Thoracic aorta (tissue), 2 donors: ENCODE measurements around the gene F2R. TPM values are rescaled to one million over a fixed set of nuclear protein-coding genes. Genes with fewer than 3 reads are reported as not detected.

ENCODE experiments used
- ATAC-seq: fragments of 150-250 bp; one replicate; pipeline ENCODE4 v1.8.0; 2017; ENCODE audit warnings: low read depth; ENCODE audit not compliant: insufficient number of reproducible peaks, low FRiP score
- DNase-seq: peaks from one replicate; pipeline ENCODE4 v3.0.0-alpha.2; 2020; ENCODE audit warnings: low spot score
- H3K27ac ChIP-seq, 2 donors: fragments of 200-600 bp; sonication (generic); 1 replicate in 1 of 2; 2 replicates in 1 of 2; pipeline ENCODE4 v1.5.1; 2016; ENCODE audit warnings: mild to moderate bottlenecking in 2 of 2, moderate library complexity in 2 of 2
- H3K27me3 ChIP-seq: fragments of 200-600 bp; sonication (generic); replicated peaks from 2 replicates; pipeline ENCODE4 v1.6.0; 2016; ENCODE audit warnings: mild to moderate bottlenecking; ENCODE audit not compliant: insufficient read depth
- H3K36me3 ChIP-seq: fragments of 200-600 bp; sonication (generic); one replicate; pipeline ENCODE4 v1.5.1; 2016
- H3K4me1 ChIP-seq, 2 donors: fragments of 200-600 bp; sonication (generic); 1 replicate in 1 of 2; 2 replicates in 1 of 2; pipeline versions ENCODE4 v1.5.1 to v1.6.0; 2016; ENCODE audit warnings: low read depth in 2 of 2, mild to moderate bottlenecking in 1 of 2; ENCODE audit not compliant: control insufficient read depth in 1 of 2
- H3K4me3 ChIP-seq: fragments of 200-600 bp; sonication (generic); 2 replicates; pipeline ENCODE4 v1.5.1; 2016; ENCODE audit warnings: mild to moderate bottlenecking
- H3K9me3 ChIP-seq: fragments of 200-600 bp; sonication (generic); 2 replicates; pipeline ENCODE4 v1.5.1; 2016
- total RNA-seq, 2 donors: library from RNA; depleted of rRNA; stranded (reverse); fragments of >200 nt; gene quantifications; one replicate each; pipeline versions ENCODE4 v1.1.0 to v1.2.3, GENCODE V29; 2016
- TF ChIP-seq, protein P1 (sequence below): fragments of 200-600 bp; sonication (generic); IDR thresholded peaks from one replicate; pipeline ENCODE4 v1.5.1; 2019; ENCODE audit warnings: antibody characterized with exemption

The F2R gene
- total RNA-seq, 2 donors from 2014 or later = 96.4 to 240 TPM

DNA sequence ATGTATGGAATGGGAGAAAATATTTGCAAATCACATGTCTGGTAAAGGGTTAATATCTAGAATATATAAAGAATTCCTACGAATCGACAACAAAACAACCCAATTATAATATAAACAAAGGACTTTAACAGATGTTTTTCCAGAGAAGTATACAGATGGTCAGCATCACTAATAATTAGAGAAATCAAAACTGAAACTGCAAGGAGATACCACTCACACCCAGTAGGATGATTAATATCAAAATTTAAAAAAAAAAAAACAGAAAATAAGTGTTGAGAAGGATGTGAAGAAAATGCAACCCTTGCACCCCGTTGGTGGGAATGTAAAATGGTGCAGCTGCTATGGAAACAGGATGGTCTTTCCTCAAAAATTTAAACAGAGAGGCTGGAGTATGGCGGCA, 34.6 kb upstream of the F2R start:
- Histone ChIP-seq H3K9me3 (no peaks in the 10 kb centered on the region), H3K4me1 (no peaks in the 10 kb centered on the region), H3K36me3 (no peaks in the 10 kb centered on the region), H3K27me3 (no peaks in the 10 kb centered on the region), H3K27ac (no peak overlapping the region), H3K4me3 (no peak overlapping the region)
- TF ChIP-seq, protein P1, sequence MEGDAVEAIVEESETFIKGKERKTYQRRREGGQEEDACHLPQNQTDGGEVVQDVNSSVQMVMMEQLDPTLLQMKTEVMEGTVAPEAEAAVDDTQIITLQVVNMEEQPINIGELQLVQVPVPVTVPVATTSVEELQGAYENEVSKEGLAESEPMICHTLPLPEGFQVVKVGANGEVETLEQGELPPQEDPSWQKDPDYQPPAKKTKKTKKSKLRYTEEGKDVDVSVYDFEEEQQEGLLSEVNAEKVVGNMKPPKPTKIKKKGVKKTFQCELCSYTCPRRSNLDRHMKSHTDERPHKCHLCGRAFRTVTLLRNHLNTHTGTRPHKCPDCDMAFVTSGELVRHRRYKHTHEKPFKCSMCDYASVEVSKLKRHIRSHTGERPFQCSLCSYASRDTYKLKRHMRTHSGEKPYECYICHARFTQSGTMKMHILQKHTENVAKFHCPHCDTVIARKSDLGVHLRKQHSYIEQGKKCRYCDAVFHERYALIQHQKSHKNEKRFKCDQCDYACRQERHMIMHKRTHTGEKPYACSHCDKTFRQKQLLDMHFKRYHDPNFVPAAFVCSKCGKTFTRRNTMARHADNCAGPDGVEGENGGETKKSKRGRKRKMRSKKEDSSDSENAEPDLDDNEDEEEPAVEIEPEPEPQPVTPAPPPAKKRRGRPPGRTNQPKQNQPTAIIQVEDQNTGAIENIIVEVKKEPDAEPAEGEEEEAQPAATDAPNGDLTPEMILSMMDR = no peak
- ATAC-seq (no peak), DNase-seq (no peak)

DNA sequence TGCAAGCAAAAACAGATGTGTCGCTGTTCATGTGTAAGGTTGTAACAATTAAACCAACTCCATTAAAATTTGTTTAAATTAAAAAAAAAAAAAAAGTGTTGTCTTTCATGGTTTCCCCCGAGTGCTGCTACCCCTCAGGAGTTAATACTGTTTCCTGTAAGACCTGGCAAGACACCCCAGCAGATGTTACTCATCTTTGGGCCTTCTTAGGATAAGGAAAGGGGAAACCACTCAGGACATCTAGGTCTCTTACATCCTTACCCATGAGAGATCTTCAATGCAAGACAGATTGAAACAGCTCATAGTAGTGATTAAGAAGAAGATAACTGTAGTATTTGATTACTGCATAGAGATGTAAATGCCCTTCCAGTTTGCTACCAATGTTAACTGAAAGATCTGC, 33.5 kb upstream of the F2R start:
- ATAC-seq = no peak
- TF ChIP-seq, protein P1 = no peak
- no peak overlapping the region for H3K27ac ChIP-seq
- H3K4me1 ChIP-seq = no peaks in the 10 kb centered on the region
- H3K27me3 ChIP-seq = no peaks in the 10 kb centered on the region
- no peaks in the 10 kb centered on the region for H3K9me3 ChIP-seq
- H3K36me3 ChIP-seq = no peaks in the 10 kb centered on the region
- no peak overlapping the region for H3K4me3 ChIP-seq
- no peak for DNase-seq

DNA sequence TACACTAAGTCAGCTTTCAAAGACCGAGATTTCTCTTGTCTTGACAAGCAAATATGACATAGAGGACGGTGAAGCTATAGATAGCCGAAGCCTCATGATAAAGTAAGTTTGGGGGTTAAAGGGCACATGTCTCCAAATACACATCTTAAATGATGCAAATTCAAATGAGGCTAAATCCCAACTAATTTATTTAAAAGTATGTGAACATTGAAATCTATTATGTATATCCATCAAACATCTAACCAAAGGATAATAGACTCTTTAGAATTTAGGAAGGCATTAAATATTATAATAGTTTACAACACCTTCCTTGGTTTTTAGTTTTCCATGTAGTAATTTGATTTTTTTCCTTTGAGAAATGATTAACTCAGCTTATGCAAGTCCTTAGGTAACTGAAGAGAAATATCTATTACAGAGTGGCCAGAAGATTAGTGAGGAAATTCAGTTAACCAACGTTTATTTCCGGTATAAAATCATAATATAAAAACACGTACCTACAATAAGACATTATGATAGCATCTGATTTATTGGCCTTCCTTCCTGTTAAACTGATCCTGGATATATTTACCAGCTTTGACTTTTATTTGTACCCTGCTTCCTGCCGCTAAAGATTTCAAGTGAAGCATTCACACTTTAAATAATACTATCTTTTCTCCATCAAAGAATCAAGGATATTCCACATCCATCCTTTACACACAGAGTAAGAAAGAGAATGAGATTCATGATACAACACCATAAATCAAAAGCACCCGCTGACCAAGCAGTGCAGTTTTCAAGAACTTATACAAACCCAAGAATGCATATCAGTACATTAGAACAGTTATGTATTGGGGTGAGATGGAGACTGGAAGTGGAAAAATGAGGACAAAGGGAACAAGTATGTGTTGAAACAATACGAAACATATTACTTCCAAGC, 31.9 kb upstream of the F2R start:
- H3K27me3 ChIP-seq = no peaks in the 10 kb centered on the region
- no peak for ATAC-seq

DNA sequence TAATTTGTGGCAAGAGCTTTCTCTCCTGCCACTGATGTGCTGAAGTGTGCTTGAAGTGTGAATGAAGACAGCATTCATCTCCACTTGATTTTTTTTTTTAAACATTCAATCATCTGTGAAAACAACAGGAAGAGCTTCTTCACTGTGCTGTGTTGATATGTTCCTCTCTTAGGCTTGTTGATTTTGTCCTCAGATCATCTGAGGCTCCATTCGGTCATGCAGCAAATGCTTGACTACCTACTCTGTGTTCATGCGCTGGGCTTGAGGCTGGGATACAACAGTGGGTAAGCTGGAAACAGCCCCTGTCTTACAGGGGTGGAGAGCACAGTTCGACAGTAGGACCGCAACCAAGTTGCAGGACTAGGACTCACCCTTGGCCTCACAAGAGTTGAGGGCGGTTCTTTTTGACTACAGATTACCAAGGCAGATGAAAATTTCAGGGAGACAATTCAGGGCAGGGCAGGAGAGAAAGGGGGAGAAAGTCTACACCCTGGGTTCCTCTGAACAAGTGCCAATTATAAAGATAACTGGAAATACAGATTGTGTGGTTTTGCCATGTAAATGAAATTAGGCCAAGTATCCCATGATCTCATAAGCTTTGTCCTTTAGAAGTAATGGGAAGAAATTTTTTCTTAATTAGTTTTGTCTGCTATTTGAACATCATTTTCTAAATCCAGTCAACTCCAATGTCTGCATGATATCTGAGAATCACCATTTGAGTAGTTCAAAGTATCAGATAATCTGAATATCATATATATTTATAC, 31.0 kb upstream of the F2R start:
- no peaks in the 10 kb centered on the region for H3K9me3 ChIP-seq
- TF ChIP-seq, protein P1 = no peak
- no peak overlapping the region for H3K4me3 ChIP-seq
- H3K4me1 ChIP-seq = peaks cover 4 to 12% of the 10 kb centered on the region in 2 donors
- DNase-seq (no peak), ATAC-seq (no peak)
- no peaks in the 10 kb centered on the region for H3K36me3 ChIP-seq
- no peak overlapping the region for H3K27ac ChIP-seq
- no peaks in the 10 kb centered on the region for H3K27me3 ChIP-seq

More for the DNA sequence above, 31.9 kb upstream of the F2R start:
- TF ChIP-seq, protein P1 = no peak
- H3K9me3 ChIP-seq = no peaks in the 10 kb centered on the region
- H3K4me1 ChIP-seq = peaks cover 0 to 3% of the 10 kb centered on the region in 2 donors
- H3K4me3 ChIP-seq = no peak overlapping the region
- no peak for DNase-seq
- no peak overlapping the region for H3K27ac ChIP-seq
- H3K36me3 ChIP-seq = no peaks in the 10 kb centered on the region

DNA sequence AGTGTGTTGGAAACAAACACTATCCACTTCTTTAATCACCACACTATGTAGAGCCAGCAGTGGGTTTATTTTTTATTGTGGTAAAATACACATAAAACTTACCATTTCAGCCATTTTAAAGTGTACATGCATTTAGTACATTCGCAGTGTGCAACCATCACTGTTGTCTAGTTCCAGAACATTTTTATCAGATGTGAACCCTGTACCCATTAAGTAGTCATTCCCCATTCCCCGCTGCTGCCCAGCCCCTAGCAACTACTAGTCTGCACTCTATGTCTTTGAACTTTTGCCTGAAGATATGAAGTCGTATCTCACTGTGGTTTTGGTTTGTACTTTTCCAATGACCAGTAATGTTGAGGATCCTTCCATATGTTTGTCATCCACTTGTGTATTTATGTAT, 30.2 kb upstream of the F2R start:
- ATAC-seq (no peak), DNase-seq (no peak)
- H3K36me3 ChIP-seq = no peaks in the 10 kb centered on the region

More for the DNA sequence above, 30.2 kb upstream of the F2R start:
- TF ChIP-seq, protein P1 = no peak
- Histone ChIP-seq H3K4me3 (no peak overlapping the region), H3K9me3 (no peaks in the 10 kb centered on the region), H3K27ac (no peak overlapping the region), H3K27me3 (no peaks in the 10 kb centered on the region), H3K4me1 (peaks cover 4 to 18% of the 10 kb centered on the region in 2 donors)
